WTC11 (cell line): ENCODE measurements around the gene MRPS10.

Source experiments
- ATF6 ChIP-seq: sonication (generic); formaldehyde crosslinking; IDR thresholded peaks from 2 replicates; pipeline ENCODE4 v1.8.1; 2023; ENCODE audit warnings: mild to moderate bottlenecking, missing genetic modification reagents
- CREB1 ChIP-seq: sonication (generic); formaldehyde crosslinking; IDR thresholded peaks from 2 replicates; pipeline ENCODE4 v1.8.0; 2023; ENCODE audit warnings: mild to moderate bottlenecking, missing genetic modification reagents
- CREM ChIP-seq: sonication (generic); formaldehyde crosslinking; IDR thresholded peaks from 2 replicates; pipeline ENCODE4 v1.8.1; 2022; ENCODE audit warnings: mild to moderate bottlenecking, missing genetic modification reagents, moderate library complexity
- CTCF ChIP-seq: fragments of 200-600 bp; IDR thresholded peaks from 2 replicates; pipeline ENCODE4 v1.8.0; 2022; ENCODE audit warnings: antibody characterized with exemption
- MAX ChIP-seq: sonication (generic); formaldehyde crosslinking; IDR thresholded peaks from 2 replicates; pipeline ENCODE4 v1.8.0; 2022; ENCODE audit warnings: mild to moderate bottlenecking, missing genetic modification reagents
- NFYB ChIP-seq: sonication (generic); formaldehyde crosslinking; conservative IDR thresholded peaks from 2 replicates; pipeline ENCODE4 v1.8.0; 2022; ENCODE audit warnings: low read depth, missing genetic modification reagents
- SP1 ChIP-seq: sonication (generic); formaldehyde crosslinking; conservative IDR thresholded peaks from 2 replicates; pipeline ENCODE4 v1.8.1; 2022; ENCODE audit warnings: missing genetic modification reagents
- STAT6 ChIP-seq: sonication (generic); formaldehyde crosslinking; conservative IDR thresholded peaks from 2 replicates; pipeline ENCODE4 v1.8.1; 2023; ENCODE audit warnings: mild to moderate bottlenecking, low read depth, missing genetic modification reagents, moderate library complexity
- ZNF263 ChIP-seq: sonication (generic); formaldehyde crosslinking; IDR thresholded peaks from 2 replicates; pipeline ENCODE4 v1.8.1; 2022; ENCODE audit warnings: low read depth, mild to moderate bottlenecking, moderate library complexity, missing genetic modification reagents
- ZNF512 ChIP-seq: sonication (generic); formaldehyde crosslinking; IDR thresholded peaks from 2 replicates; pipeline ENCODE4 v1.8.1; 2022; ENCODE audit warnings: missing genetic modification reagents, borderline replicate concordance

GRCh38 chr6:42221546-42221945, 3.9 kb upstream of the MRPS10 start:
- TF ChIP-seq CTCF (no peak), ZNF512 (no peak), ZNF263 (CRISPR knock-in tag) (no peak), SP1 (CRISPR knock-in tag) (no peak), CREB1 (no peak), STAT6 (CRISPR knock-in tag) (no peak), MAX (CRISPR knock-in tag) (no peak), CREM (CRISPR knock-in tag) (no peak), NFYB (CRISPR knock-in tag) (no peak), ATF6 (CRISPR knock-in tag) (no peak)
